ENCODE data around the gene PRKAB1.

PRKAB1 gene

DNA sequence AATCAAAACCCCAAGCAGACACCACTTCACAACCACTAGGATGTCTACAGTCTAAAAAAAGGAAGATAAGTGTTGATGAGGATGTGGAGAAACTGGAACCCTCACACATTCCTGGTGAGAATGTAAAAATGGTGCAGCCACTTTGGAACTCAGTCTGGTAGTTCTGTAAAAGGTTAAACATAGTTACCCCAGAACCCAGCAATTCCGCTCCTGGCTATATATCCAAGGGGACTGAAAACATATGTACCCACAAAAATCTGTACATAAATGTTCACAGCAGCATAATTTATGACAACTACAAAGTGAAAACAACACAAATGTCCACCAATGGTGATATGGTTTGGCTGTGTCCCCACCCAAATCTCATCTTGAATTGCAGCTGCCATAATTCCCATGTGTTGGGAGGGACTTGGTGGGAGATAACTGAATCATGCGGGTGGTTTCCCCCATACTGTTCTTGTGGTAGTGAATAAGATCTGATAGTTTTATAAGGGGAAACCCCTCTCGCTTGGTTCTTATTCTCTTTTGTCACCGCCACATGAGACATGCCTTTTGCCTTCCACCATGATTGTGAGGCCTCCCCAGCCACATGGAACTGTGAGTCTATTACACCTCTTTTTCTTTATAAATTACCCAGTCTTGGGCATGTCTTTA, 46.8 kb downstream of the PRKAB1 start:
- DNase-seq = no peak

DNA sequence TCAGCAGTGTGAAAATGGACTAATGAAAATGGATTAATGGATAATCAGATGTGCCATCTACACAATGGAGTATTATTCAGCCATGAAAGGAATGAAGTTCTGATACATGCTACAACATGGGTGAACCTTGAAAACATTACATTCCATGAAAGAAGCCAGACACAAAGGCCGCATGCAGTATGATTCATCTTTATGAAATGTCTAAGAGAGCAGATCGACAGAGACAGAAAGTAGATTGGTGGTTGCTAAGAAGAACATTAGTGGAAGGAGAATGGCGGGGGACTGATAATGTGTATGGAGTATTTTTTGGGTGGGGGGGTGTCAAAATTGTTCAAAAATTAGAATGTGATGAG, 47.3 kb downstream of the PRKAB1 start:
- peak; percentile 18 for DNase-seq

- no peak for DNase-seq
These were observed 50.2 kb downstream of the PRKAB1 start for GRCh38 chr12:119718141-119718540.

GRCh38 chr12:119720349-119720748, 52.4 kb downstream of the PRKAB1 start:
- no peak for DNase-seq

DNA sequence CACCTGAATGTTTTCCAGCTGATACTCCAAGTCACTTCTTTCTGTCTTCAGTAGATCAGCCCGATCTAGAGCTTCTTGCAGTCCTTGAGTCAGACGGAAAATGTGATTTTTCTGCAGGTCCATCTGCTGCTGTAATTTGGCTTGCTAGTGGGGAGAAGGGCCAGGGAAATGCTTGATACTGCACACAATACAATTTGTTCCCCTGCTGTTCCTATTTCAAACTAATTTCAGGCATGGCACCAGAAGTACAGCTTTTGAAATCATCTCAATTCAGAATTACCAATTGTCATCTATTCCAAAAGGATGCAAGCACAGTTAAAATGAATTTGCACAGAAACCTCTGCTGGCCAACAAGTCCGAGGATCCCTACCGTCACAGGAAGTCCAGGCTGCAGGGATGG, 53.4 kb downstream of the PRKAB1 start:
- DNase-seq = no peak

DNA sequence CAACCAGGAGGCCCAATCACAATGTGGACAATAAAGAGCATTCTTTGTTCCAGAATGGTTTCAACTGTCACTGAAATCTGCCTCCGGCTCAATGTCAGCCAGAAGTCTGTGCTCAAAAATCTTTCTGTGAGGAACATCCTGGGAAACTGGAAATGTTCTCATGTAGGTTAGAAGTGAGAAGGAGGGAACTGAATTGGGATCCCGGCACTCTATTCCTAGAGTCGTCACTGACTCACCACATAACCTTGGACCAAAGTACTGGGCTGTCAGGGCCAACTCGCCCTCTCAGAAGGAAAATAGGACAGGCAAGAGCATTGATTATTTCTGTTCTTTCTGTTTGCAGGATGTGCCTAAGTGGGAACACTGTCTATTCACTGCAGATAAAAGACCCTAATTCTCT, 57.6 kb downstream of the PRKAB1 start:
- DNase-seq = no peak

DNA sequence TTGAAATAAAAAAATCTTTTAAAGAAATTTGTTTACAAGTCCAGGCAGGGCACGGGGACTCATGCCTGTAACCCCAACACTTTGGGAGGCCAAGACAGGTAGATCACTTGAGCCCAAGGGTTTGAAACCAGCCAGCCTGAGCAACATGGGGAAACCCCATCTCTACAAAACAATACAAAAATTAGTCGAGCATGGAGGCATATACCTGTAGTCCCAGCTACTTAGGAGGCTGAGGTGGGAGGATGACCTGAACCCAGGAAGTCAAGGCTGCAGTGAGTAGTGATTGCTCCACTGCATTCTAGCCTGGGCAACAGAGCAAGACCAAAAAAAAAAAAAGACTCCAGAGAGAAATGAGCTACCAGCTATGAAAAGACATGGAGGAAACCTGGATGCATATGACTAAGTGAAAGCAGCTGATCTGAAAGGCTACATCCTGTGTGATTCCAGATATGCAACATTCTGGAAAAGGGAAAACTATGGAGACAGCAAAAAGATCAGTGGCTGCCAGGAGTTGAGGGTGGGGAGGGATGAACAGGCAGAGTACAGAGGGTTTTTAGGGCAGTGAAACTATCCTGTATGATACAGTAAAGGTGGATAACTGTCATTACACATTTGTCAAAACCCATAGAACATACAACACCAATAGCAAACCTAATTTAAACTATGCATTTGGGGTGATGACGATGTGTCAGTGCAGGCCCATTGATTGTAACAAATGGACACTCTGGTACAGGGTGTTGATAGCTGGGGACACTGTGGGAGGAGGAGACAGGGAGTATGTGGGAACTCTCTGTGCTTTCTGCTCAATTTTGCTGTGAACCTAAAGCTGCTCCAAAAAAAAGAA, 59.9 kb downstream of the PRKAB1 start:
- no peak for DNase-seq

- no peak for DNase-seq
These were observed 60.5 kb downstream of the PRKAB1 start for GRCh38 chr12:119728444-119728745.

DNA sequence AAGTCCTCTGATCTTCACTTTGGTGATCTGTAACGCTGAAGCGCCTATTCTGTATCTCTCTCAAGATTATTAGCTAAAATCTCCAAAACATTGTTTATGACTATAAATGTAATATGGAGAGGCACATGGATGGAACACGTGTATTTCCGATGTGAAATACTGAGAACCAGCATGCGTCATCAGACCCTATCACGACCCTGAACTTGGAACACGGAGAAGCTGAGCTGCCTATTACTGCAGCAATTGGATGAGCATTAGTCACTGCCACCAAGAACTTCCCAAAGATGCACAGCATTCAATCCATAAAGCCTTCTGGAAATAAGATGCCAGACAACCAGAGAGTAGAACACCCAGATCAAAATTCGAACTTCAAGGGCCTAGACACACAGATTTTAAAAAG, 61.9 kb downstream of the PRKAB1 start:
- no peak for DNase-seq

GRCh38 chr12:119730381-119730780, 62.4 kb downstream of the PRKAB1 start:
- DNase-seq = no peak

All from fibroblast of skin of right quadriceps (primary cell).